Stimulated activated CD8-positive, alpha-beta memory T cell treated with anti-CD3 and anti-CD28 coated beads, Interleukin-15, amount 100 ng/mL, for 48 hours (primary cell): ENCODE data around the gene SIGLEC14.

Source experiments
- DNase-seq, 2 donors: peaks; one replicate each; pipeline ENCODE4 v3.0.0-alpha.2; 2020; ENCODE audit warnings: low read depth in 2 of 2

SIGLEC14 gene

GRCh38 chr19:51615991-51616390 is 30.6 kb downstream of the SIGLEC14 start:
- no peak for DNase-seq

GRCh38 chr19:51614789-51615188 is 31.8 kb downstream of the SIGLEC14 start:
- DNase-seq, result no peak

GRCh38 chr19:51610576-51610975 is 36.0 kb downstream of the SIGLEC14 start:
- no peak for DNase-seq

GRCh38 chr19:51607920-51608562 is 38.6 kb downstream of the SIGLEC14 start:
- DNase-seq, result peak; percentile 34 to 49

- peak; percentile 31 to 50 for DNase-seq
Observed at GRCh38 chr19:51607077-51607476, 39.5 kb downstream of the SIGLEC14 start.

GRCh38 chr19:51602189-51602854 is 44.3 kb downstream of the SIGLEC14 start:
- DNase-seq, result no peak

GRCh38 chr19:51600940-51601580 is 45.6 kb downstream of the SIGLEC14 start:
- no peak for DNase-seq

GRCh38 chr19:51599084-51599483 is 47.5 kb downstream of the SIGLEC14 start:
- no peak for DNase-seq

GRCh38 chr19:51598159-51598915 is 48.3 kb downstream of the SIGLEC14 start:
- no peak for DNase-seq

GRCh38 chr19:51595190-51596175 is 51.1 kb downstream of the SIGLEC14 start:
- no peak for DNase-seq

- no peak for DNase-seq
Observed at GRCh38 chr19:51594774-51595109, 51.9 kb downstream of the SIGLEC14 start.

- DNase-seq, result peak; percentile 95 to 96
Observed at GRCh38 chr19:51593969-51594773, 52.5 kb downstream of the SIGLEC14 start.

GRCh38 chr19:51593138-51593890 is 53.3 kb downstream of the SIGLEC14 start:
- no peak for DNase-seq
